ENCODE results near the gene RAP1GAP.

The RAP1GAP gene

GRCh38 chr1:21669258-21670058 is at the start of gene RAP1GAP:
Gene RAP1GAP (minus strand): TSS chr1:21669357. CDS start chr1:21620032, 49,325 bp downstream.
- DNase-seq, result peak in 24 of 56 donors; percentile 27 to 87 (median 44)

DNA sequence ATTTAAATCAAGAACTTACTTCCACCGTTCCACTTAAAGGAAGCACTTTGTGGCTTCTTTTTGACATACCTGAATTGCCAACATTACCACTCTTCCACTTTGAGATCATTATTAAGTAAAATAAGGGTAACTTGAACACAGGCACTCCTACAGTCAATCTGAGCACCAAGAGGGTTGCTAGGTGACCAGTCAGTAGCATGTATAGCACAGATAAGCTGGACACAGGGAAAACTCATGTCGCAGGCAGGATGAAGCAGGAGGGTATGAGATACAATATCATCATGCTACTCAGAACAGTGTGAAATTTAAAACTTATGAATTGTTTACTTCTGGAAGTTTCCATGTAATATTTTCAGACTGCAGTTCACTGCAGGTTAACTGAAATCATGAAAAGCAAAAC is 47.0 kb upstream of the RAP1GAP start:
- no peak for DNase-seq

DNA sequence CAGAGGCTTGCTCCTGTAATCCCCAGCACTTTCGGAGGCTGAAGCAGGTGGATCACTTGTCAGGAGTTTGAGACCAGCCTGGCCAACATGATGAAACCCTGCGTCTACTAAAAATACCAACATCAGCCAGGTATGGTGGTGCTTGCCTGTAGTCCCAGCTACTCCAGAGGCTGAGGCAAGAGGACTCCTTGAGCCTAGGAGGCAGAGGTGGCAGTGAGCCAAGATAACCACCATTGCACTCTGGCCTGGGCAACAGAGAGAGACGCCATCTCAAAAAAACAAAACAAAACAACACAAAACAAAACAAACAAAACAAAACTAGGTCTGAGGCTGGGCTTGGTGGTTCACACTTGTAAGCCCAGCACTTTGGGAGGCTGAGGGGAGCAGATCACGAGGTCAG is 38.7 kb upstream of the RAP1GAP start:
- no peak for DNase-seq

DNA sequence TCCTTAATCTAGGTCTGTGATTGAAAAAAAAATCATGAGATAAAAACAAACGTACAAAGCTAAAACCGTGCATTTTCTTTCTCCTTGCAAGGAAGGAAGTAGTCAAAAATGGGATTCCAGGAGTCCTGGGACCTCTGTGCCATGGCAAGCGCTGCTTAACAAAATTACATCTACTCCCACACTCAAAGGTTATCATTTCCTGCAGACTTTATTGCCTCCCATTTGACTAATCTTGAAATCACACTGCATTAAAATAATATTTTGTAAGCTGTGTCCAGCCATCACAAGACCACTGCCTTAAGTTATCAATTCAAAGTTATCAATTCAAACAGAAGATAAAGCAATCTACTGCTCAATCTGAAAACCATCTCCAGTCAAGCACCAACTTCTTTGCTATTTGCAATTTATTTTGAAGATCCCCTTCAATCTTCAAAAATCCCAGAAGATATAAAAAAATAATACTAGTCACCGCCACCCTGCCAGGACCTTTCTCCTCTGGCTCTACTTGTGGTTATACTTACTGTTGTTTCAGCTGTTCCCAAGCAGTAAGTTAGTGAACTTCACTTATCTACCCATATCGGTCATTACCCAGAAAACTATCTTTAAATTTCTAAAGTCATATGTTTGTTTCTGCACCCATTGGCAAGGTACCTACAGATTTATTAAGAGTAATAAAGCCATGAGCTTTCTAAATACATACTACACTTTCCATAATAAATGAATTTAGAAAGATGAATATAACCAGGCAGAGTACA is 38.1 kb upstream of the RAP1GAP start:
- DNase-seq, result no peak

DNA sequence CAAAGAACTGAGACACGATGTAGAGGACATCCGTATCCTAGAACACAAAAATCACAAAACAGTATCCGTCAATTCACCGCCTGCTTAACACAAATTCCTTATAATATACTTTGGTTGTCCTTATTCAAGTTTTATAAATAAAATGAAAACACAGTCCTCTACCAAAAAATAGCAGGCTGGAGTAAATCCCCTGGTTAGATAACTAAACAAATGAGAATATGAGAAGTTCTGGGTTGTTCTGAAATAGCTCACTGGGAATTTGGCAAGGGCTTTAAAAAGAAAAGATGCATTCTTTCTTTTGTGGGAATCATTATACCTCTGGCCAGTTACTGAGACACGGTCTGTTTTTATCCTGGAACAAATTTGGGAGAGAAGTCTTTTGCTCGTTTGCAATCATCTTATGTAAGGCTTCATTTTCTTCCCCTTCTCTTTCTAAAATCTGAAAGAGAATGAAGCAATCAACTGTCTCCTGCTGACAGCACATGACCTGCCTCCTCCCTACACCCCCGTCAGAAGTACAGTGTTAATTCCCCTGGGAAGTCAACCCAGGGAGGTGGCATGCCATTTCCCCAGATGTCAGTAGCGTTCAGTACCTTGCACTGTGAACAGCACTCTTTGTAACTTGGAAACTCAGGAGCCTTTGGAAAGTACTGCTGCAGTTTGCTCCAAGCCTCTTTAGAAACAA is 37.1 kb upstream of the RAP1GAP start:
- DNase-seq, result peak in 6 of 56 donors; percentile 1 to 6 (median 2)

DNA sequence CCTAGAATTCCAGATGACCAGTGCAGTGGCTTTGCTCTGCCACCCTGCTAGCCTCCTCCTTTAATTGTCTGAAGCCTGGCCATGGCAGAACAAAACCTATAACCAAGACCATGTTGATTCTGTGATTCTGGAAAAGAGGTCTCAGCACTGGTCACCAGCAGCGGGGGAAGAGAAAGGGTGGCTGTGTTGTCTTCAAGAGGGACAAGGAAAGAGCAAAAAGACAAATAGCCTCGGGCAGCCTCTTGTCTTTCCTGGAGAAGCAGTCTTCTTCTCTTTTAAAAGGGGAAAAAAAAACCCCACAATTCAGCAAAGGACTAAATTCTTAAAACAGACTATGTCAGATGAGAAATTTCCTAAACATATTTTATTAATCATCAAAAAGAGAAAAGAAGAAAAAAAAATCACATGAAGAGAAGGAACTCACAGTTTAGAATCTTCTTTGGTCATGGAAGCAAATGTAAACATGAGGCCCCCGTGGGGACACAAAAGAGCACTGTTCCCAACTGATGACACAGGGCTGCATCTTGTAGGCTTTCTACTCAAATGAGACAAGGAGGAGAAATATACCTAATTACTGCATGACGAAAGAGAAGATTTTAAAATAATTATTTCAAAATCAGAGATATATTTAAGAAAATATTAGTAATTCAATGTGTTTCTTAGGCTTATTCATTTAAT is 36.3 kb upstream of the RAP1GAP start:
- peak in 28 of 56 donors; percentile 1 to 65 (median 14) for DNase-seq

DNA sequence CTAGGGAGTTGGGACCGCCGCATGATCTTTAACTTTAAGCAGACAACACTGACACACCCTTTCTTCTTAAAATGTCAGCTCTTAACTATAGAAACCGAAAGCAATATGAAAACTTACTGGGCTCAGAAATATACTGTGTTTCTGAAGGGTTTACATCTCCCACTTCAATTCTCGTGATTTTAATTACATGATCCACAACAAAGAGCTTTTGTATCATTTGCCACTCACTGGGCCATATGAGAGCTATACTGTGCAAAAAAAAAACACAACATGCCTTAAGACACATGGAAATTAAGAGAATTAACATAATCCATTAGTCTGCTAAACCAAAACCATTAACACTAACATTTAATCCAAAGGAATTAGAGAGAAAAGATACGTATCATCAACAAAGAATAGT is 35.0 kb upstream of the RAP1GAP start:
- DNase-seq, result no peak

- DNase-seq, result peak in 1 of 56 donors; percentile 7
These were observed 34.3 kb upstream of the RAP1GAP start for GRCh38 chr1:21703318-21703963.

DNA sequence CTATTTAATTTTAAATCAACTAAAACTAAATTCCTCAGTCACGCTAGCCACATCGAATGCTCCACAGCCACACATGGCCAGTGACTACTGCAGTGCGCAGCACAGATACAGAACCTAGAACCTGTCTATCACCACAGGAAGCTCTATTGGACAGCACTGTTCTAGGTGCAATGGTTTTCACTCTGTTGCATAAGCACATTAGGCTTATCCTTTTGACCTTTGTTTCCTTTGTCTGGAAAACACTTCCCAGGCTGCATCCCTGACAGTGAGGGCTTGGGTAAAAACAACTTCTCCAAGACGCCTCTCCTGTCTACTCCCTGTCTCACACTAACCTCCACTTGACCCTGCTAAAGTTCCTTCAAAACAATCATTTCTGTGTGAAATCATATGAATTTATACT is 33.6 kb upstream of the RAP1GAP start:
- DNase-seq, result no peak

GRCh38 chr1:21701401-21701800 is 32.2 kb upstream of the RAP1GAP start:
- no peak for DNase-seq

GRCh38 chr1:21700094-21700493 is 30.9 kb upstream of the RAP1GAP start:
- DNase-seq, result no peak

- no peak for DNase-seq
These were observed 27.8 kb upstream of the RAP1GAP start for GRCh38 chr1:21696931-21697330.

GRCh38 chr1:21693732-21694131 is 24.6 kb upstream of the RAP1GAP start:
- DNase-seq, result no peak

DNA sequence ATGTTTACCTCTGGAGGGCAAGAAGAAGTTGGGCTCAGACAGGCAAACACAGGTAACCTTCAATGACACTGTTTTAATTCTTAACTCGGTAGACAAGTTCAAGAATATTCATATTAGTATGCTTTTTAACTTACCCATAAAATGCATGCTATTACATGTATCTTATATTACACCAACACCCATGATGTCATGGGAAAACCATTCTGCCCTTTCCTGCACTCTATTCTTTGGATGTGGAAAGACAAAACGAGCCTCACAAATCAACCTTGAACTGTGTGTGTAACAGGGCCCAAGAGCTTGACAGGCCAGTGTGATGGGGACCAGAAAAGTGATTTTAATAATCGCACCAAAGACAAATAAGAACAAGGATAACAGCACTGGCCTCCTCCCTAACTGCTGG is 22.6 kb upstream of the RAP1GAP start:
- DNase-seq, result no peak

DNA sequence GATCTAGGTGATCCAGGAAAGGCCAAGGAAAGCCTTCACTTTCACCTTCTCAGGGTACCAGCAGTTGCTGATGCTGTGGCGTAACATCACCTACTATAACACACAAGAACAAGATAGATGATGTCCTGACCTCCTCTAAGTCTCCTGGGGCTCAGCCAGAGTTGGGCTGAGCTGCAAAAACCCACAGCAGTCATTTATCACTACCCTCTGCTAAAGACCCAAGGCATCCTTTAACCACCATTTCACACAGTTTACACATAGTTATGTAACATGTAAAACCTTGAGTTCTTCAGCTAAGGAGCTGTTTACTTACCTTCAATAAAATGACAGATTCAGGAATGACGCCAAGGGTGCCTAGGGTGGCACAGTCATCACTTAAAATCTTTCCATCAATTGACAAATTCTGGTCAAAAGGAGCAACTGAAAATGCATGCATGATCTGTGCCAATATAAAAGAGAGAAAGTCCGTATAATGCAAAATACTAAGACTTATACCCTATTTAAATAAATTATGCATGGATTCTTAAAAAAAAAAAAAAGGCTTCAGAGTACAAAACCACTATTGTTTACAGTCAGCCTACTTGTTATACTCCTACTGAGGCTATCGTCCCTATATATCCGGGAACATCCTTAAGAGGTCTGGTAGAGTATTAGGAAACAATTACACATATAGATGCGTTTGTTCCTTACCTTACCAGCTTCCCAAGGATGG is 20.7 kb upstream of the RAP1GAP start:
- DNase-seq, result no peak

GRCh38 chr1:21687081-21687529 is 17.9 kb upstream of the RAP1GAP start:
- DNase-seq, result no peak

DNA sequence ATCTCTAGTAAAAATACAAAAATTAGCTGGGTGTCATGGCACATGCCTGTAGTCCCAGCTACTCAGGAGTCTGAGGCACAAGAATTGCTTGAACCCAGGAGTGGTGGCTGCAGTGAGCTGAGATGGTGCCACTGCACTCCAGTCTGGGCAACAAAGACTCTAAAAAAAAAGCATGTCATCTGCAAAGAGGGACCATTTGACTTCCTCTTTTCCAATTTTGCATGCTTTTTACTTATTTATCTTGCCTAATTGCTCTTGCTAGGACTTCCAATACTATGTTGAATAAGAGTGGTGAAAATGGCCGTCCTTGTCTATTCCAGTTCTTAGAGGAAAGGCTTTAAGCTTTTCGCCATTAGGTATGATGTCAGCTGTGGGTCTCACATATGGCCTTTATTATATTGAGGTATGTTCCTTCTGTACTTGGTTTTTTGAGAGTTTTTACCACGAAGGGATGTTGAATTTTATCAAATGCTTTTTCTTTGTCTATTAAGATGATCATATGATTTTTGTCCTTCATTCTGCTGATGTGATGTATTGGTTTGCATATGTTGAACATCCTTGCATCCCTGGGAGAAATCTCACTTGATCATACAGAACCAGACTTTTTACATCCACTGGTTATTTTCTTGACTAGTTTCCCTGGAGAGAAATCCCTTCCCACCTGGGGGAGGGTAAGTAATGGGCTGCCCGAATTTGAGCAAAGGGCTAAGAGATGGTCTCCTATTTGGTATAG is 17.0 kb upstream of the RAP1GAP start:
- no peak for DNase-seq

GRCh38 chr1:21681426-21681825 is 12.3 kb upstream of the RAP1GAP start:
- no peak for DNase-seq

- no peak for DNase-seq
These were observed 11.8 kb upstream of the RAP1GAP start for GRCh38 chr1:21680918-21681317.

All from amygdala (tissue), 56 donors.